Stimulated activated CD8-positive, alpha-beta memory T cell treated with anti-CD3 and anti-CD28 coated beads, Interleukin-15, amount 100 ng/mL, for 24 hours (primary cell): ENCODE measurements around the gene MEN1.
"Not testable (repeated sequence)": the region's sequence is repeated elsewhere in the genome, so short reads cannot be mapped to it uniquely, and the experiment has no call there.

ENCODE experiments used
- DNase-seq: peaks from one replicate; pipeline ENCODE4 v3.0.0-alpha.2; 2020; ENCODE audit warnings: low read depth

MEN1 gene

GRCh38 chr11:64845776-64846129 is 35.4 kb upstream of the MEN1 start:
- not testable (repeated sequence) for DNase-seq

DNA sequence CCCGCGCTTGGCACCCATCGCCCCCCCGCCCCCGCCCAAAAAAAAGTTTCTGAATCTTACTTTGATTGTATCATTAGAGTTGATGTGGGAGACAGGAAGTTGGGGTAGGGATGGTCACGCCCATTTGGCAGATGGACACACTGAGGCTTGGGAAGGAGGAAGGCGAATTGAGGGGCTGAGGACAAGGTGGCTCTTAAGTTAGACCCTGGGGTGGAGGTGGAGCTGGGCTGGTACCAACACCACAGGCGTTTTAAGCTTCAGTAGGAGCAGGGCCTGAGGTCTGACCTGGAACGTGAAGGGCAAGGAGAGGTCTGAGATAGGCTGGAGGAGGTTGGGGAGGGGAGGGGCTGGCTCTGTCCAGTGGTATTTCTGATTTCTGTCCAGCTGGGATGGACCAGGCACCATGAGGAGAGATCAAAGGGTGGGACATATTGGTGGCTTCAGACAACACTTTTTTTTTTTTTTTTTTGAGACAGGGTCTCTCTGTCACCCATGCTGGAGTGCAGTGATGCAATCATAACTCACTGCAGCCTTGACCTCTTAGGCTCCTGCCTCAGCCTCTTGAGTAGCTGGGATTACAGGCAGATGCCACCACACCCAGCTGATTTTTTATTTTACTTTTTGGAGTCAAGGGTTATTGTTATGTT is 34.9 kb upstream of the MEN1 start:
- DNase-seq: no peak

DNA sequence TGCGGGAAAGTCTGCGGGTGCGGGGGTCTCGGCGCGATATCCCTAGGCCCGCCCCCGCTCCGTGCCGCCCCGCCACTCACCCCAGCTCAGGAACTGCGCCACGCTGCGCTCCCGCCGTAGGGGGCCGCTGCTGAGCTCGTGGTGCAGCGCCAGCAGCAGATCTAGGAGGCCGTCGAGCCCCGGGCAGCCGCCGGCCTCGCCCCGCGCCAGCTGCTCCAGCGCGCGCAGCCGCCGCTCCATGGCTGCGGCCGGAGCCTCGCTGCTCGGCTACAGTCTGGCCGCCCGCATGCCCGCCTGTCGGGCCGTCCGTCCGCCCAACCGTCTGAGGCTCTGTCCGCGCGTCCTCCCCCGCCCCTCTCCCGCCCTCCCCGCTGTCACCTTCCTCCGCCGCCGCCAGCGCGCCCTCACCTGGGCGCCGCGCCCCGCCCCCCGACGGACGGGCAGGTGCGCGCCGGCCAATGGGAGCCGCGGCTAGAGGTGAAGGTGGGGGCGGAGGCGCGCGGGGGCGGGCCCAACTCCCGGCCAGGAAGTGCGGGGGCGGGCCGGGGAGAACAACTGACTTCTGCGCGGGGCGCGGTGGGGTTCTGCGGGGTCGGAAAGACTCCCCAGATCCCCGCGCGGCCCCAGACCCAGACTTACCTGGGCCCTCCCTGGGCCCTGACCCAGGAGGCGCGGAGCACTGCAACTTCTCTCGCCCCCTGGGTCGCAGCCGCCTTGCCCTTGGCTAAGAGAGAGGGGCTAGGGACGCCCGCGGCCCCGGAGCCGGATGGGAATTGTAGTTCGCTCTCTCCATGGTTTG is 34.2 kb upstream of the MEN1 start, which contains the start of gene CDC42BPG:
CDC42BPG (minus strand) TSS at position 324 of the 799 bp plus-strand sequence; CDS start at position 240, 84 bp downstream.
- DNase-seq: no peak

DNA sequence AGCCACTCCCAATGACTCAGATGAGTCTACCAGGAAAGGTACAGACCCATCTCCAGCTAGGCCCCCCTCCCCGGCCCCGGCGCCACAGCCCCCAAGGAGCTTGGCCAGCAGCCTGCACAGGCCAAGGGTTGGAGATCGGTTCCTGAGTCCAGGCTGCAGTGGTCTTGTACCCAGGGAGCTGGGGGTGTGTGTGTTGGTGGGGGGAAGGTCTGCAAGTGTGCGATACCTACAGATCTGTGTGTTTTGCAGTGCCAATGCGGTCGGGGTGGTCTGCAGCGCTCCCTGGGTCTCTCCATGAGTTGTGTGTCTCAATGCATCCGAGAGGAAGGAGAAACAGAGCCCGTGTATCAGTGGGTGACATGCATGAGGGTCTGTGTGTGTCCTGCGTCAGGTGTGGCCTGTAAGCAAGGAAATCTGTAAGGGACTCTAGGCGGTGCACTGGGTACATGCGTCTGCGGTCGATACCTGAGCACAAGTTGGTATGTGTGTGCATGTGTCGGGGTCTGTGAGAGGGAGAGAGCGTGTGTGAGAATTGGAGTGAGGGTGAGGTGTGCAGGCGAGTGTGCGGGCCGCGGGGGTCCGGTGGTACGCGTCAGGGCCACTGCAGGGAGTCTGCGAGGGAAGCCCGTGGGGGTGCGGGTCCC is 33.5 kb upstream of the MEN1 start:
- no peak for DNase-seq

- DNase-seq: no peak
Observed at GRCh38 chr11:64842851-64843685, 32.7 kb upstream of the MEN1 start.

GRCh38 chr11:64842366-64842759 is 32.0 kb upstream of the MEN1 start:
- DNase-seq: no peak

DNA sequence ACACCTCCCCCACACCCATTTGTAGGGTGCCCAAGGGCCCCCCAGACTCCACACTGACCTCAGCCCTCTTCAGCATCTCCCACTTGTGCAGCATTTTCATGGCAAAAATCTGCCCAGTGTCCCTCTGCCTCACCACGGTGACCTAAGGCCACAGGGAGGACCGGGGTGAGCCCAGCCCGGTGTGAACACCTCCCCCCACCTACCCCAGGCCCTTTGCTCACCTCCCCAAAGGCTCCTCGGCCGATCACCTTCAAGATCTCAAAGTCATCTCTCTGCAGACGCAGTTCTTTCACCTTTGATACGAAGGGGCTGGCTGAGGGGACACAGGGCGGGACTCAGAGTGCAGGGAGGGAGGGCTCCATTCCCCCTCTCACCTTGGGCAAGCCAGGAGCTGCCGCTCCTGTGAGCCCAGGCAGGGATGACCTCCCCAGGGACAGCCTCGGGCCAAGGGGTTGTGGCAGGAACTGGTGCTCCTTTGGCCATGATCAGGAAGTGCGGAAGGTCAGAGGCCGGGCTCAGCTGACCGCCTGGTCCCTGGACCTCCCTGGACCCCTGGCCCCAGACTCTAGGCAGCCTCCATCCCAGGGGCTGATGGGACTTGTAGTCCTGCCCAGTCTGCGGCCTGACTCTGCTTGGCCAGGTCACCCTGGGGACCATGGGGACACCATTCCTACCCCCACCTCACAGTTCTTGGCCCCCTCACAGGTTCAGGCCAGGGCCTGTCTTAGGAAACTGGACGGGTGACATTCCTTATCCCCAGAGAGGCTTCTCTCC is 31.4 kb upstream of the MEN1 start:
- DNase-seq: no peak

GRCh38 chr11:64839887-64840782 is 29.8 kb upstream of the MEN1 start:
- no peak for DNase-seq

DNA sequence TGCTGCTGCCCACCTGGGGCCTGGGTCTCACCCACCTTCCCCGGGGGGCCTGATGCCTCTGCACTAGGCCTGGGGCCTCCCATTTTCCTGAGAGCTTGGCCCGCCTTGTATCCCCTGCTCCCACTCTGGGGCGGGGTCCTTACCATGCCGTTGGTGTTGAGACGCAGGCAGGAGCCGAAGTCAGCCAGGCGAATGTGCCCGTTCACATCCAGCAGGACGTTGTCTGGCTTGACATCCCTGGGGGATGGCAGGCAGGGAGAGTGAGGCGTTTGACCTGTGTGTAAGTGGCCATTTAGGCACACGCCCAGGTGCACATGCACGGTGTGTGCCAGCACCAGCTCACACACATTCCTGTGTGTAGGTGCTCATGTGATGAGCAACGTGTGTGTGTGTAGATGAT is 29.0 kb upstream of the MEN1 start:
- DNase-seq: no peak

DNA sequence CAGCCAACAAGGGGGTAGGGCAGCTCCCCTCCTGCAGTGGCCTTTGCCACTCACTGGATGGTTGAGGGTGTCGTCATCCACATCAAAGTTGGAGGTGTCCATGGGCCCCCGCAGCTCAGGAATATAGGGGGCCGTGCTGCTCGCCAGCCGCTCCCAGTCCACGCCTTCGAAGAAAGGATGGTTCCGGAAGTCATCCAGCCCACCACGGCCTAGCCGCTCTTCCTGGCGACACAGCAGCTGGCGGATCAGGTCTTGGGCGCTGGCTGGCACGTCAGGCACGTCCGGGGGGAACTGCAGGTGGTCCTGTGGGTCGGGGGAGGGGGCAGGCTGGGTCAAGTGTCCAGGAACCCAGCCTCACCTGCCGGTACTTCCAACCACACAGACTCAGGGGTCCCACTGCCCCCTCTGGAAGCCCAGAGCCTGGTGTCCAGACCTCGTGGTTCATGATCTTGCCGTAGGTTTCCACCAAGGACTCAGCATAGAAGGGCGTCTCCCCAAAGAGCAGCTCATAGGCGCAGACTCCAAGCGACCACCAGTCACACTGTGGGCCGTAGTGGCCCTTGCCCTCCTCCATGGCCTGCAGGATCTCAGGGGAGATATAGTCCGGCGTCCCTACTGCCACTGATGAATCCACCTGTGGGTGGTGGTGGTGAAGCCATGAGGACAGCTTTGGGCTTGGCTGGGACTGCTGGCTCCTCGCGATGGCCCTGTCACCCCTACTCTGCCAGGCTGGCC is 28.4 kb upstream of the MEN1 start:
- no peak for DNase-seq

- DNase-seq: no peak
Observed at GRCh38 chr11:64837887-64838351, 27.6 kb upstream of the MEN1 start.

DNA sequence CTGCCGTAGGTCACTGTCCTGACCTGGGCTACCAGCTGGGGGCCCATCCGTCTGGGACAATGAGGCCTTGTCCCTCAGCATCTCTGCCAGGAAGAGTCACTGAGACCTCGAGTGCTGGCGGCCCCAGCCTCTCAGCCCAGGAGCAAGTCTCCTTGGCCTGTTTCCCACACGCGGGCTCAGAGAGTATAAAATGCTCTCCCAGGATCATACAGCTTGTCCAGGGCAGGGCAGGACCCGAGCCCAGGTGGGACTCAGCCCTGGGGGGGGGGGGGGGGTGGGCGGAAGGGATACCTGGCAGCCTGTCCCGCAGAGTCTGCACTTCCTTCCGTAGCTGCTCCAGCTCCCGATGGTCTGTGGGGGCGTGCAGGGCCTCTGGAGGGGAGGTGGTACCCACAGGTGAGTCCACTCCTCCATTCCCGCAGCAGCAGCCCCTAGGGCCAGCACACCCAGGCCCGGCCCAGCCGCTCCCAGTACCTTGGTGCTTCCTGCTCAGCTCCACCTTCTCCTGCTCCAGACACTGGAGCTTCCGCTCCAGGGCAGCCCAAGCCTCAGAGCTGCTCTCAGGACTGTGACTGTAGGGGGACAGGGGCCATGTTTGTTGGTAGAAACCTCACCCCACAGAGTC is 26.2 kb upstream of the MEN1 start:
- DNase-seq: no peak

- no peak for DNase-seq
Observed at GRCh38 chr11:64835616-64836447, 25.5 kb upstream of the MEN1 start.

GRCh38 chr11:64834723-64835615 is 24.6 kb upstream of the MEN1 start:
- no peak for DNase-seq

GRCh38 chr11:64834031-64834722 is 23.8 kb upstream of the MEN1 start:
- DNase-seq: no peak

DNA sequence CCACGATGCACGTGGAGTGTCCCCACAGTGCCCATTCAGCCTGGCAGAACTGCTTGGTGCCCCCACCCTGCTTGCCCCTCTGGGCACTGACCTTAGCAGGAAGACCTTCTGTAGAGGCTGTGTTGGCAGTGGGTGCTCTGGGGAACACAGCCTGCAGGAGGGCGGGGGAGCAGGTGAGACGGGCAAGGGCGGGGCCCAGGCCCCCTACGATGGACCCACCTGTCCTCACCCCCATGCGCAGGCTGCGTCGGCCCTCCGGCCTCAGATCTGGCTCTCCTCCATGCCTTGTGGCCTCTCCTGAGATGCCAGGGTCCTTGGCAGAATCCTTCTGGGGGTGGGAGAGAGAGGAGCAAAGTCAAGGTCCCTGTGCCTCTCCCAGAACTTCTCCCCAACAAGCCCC is 23.2 kb upstream of the MEN1 start:
- no peak for DNase-seq

DNA sequence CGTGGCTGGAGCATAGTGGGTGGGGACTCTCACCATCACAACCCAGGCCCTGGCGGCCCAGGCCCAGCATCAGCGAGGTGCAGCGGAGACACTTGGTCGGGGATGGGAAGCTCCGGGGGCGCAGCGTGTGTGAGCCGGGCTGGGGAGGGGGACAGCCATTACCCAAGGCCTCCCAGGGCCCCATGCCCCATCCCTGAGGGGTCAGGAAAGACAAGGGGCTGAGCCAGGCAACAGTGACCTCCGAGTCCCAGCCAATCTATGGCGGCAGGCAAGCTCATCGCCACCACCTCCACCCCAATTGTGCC is 22.8 kb upstream of the MEN1 start:
- DNase-seq: no peak
